Pons (tissue), 1 donor: ENCODE measurements around the gene NCAPH2.

Experiments
- DNase-seq: peaks from one replicate; pipeline ENCODE4 v3.0.0-alpha.2; 2016; ENCODE audit warnings: low spot score

Gene NCAPH2

DNA sequence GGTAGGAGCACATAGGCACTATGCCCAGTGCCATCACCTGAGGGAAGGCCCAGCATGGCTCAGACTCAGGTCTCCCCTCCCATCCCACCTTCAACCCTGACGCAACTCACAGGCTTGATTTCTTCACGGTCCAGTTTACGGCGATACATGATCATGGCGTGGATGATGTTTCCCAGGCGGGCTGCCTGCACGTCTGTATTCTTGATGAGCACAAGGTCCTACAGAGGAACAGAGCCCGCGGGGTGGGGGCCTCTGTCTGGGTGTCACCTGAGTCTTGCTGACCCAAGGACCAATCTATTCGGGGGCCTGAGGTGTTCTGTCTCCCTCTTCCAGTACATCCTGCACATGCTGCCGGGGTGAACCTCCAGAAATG lies 66.3 kb downstream of the NCAPH2 start:
- no peak for DNase-seq
